Transverse colon (tissue), 4 donors: ENCODE results near the gene COX10. TPM values are rescaled to one million over a fixed set of nuclear protein-coding genes. Genes with fewer than 3 reads are reported as not detected.

ENCODE experiments used
- DNase-seq: peaks from one replicate; pipeline ENCODE4 v3.0.0-alpha.2; 2019
- H3K27ac ChIP-seq, 4 donors: fragments of 200-600 bp; sonication (generic); 2 replicates each; pipeline ENCODE4 v1.5.1; 2016 to 2018; ENCODE audit warnings: inconsistent platforms in 4 of 4
- H3K27me3 ChIP-seq: fragments of 200-600 bp; sonication (generic); 2 replicates; pipeline ENCODE4 v1.5.1; 2017; ENCODE audit warnings: inconsistent platforms
- H3K36me3 ChIP-seq, 4 donors: fragments of 200-600 bp; sonication (generic); 2 replicates each; pipeline ENCODE4 v1.5.1; 2017 to 2019; ENCODE audit warnings: inconsistent platforms in 4 of 4
- H3K4me1 ChIP-seq, 4 donors: fragments of 200-600 bp; sonication (generic); 2 replicates each; pipeline ENCODE4 v1.5.1; 2017 to 2020; ENCODE audit warnings: inconsistent platforms in 4 of 4
- H3K4me3 ChIP-seq, 4 donors: fragments of 200-600 bp; sonication (generic); 1 replicate in 1 of 4; 2 replicates in 3 of 4; pipeline versions ENCODE4 v1.5.1 to v1.6.1; 2017 to 2019; ENCODE audit warnings: inconsistent platforms in 4 of 4
- H3K9me3 ChIP-seq, 2 donors: fragments of 200-600 bp; sonication (generic); 2 replicates each; pipeline ENCODE4 v1.5.1; 2017 to 2019; ENCODE audit warnings: inconsistent platforms in 2 of 2
- EP300 ChIP-seq: sonication (generic); formaldehyde crosslinking; IDR thresholded peaks from one replicate; pipeline ENCODE4 v1.6.1; 2017; ENCODE audit warnings: antibody characterized with exemption, low read depth
- POLR2A ChIP-seq: fragments of 450-650 bp; IDR thresholded peaks from one replicate; pipeline ENCODE4 v1.6.1; 2016; ENCODE audit warnings: antibody characterized with exemption, mild to moderate bottlenecking, moderate library complexity
- POLR2AphosphoS5 ChIP-seq, 3 donors: sonication (generic); formaldehyde crosslinking; IDR thresholded peaks; one replicate each; pipeline ENCODE4 v1.6.1; 2016; ENCODE audit warnings: antibody characterized with exemption in 3 of 3
- WGBS, 2 donors: methylation state at CpG; one replicate each; pipeline ENCODE4 v1.1.5; 2018; ENCODE audit warnings: low coverage in 1 of 2; 5-methylcytosine and 5-hydroxymethylcytosine counted together
- in situ Hi-C, 4 donors: fragments of 200-750 bp; cut with MboI; loops; one replicate each; pipeline versions ENCODE4 v1.15.0 to v1.15.1; 2017; ENCODE audit warnings: low sequenced_read_pairs in 3 of 4, low pct_ligation_motif_present in 1 of 4, low pct_unique_long_range_greater_than_20kb in 1 of 4
- intact Hi-C: fragments of 100-400 bp; cut with DNase I; formaldehyde crosslinking; loops from one replicate; pipeline ENCODE4 v1.15.1; 2023; ENCODE audit warnings: low total_unique reads
- total RNA-seq, 4 donors: library from RNA; depleted of rRNA; stranded (reverse); fragments of >200 nt; gene quantifications; one replicate each; pipeline ENCODE4 v1.1.0, GENCODE V29; 2016
- TF ChIP-seq, protein P1 (sequence below), 5 experiments: fragments of 200-600 bp in 3 of 5; fragments of 450-650 bp in 2 of 5; sonication (generic) in 3 of 5; IDR thresholded peaks; 1 replicate in 2 of 5; 2 replicates in 3 of 5; pipeline ENCODE4 v1.5.1; 2016 to 2017; ENCODE audit warnings: antibody characterized with exemption in 5 of 5, inconsistent platforms in 3 of 5, mild to moderate bottlenecking in 2 of 5, moderate library complexity in 1 of 5

The COX10 gene
- total RNA-seq, 4 donors from 2014 or later = 48.9 to 61.9 (median 53.5) TPM

- in situ Hi-C loops = no loop called here
- Histone ChIP-seq H3K4me3 (no peak overlapping the region), H3K27me3 (no peaks in the 10 kb centered on the region), H3K27ac (no peak overlapping the region), H3K36me3 (no peaks in the 10 kb centered on the region), H3K4me1 (peaks cover 0 to 4% (median 2%) of the 10 kb centered on the region in 4 donors), H3K9me3 (no peaks in the 10 kb centered on the region)
- intact Hi-C loops = no loop called here
- TF ChIP-seq EP300 = no peak
- no peak for TF ChIP-seq POLR2A
- no peak for TF ChIP-seq POLR2AphosphoS5 (IDR thresholded peaks at IDR 0.05)
- TF ChIP-seq, protein P1, sequence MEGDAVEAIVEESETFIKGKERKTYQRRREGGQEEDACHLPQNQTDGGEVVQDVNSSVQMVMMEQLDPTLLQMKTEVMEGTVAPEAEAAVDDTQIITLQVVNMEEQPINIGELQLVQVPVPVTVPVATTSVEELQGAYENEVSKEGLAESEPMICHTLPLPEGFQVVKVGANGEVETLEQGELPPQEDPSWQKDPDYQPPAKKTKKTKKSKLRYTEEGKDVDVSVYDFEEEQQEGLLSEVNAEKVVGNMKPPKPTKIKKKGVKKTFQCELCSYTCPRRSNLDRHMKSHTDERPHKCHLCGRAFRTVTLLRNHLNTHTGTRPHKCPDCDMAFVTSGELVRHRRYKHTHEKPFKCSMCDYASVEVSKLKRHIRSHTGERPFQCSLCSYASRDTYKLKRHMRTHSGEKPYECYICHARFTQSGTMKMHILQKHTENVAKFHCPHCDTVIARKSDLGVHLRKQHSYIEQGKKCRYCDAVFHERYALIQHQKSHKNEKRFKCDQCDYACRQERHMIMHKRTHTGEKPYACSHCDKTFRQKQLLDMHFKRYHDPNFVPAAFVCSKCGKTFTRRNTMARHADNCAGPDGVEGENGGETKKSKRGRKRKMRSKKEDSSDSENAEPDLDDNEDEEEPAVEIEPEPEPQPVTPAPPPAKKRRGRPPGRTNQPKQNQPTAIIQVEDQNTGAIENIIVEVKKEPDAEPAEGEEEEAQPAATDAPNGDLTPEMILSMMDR (IDR thresholded peaks at IDR 0.05) = no peak
- no peak for DNase-seq
- WGBS, 2 donors = 44% methylated on average over 2 of the region's 2 CpGs; no CpG with 5 or more reads in 1 of the 2 donors
Observed at GRCh38 chr17:14150619-14151018, 81.3 kb downstream of the COX10 start.

DNA sequence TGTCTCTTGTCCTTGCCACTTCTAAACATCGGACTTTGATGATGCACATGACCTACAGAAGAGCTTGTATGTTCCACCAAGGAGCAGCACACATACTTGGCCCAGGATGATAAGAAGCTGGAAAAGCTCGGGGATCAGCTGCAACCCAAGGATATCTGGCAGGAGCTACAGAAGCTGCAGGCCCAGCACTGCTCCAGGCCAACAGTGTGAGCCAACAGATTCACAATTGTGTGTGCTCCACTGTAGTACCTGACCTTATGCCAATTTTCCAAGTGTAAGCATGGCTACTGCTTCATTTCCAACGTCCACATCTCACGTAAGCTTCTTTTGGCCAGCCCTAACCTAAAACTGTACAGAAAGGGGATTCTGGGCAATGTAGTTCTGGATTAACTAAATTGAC is 83.4 kb downstream of the COX10 start:
- WGBS, 2 donors = 65% methylated on average over 4 of the region's 4 CpGs; no CpG with 5 or more reads in 1 of the 2 donors
- peaks cover 0 to 4% (median 2%) of the 10 kb centered on the region in 4 donors for H3K4me1 ChIP-seq
- in situ Hi-C loops (no loop called here), intact Hi-C loops (no loop called here)
- no peak overlapping the region for H3K4me3 ChIP-seq
- H3K27me3 ChIP-seq = no peaks in the 10 kb centered on the region
- TF ChIP-seq, protein P1 (IDR thresholded peaks at IDR 0.05) = no peak
- no peak for TF ChIP-seq EP300
- no peak for TF ChIP-seq POLR2AphosphoS5 (IDR thresholded peaks at IDR 0.05)
- TF ChIP-seq POLR2A = no peak
- H3K27ac ChIP-seq = no peak overlapping the region
- no peaks in the 10 kb centered on the region for H3K9me3 ChIP-seq
- H3K36me3 ChIP-seq = no peaks in the 10 kb centered on the region
- no peak for DNase-seq

DNA sequence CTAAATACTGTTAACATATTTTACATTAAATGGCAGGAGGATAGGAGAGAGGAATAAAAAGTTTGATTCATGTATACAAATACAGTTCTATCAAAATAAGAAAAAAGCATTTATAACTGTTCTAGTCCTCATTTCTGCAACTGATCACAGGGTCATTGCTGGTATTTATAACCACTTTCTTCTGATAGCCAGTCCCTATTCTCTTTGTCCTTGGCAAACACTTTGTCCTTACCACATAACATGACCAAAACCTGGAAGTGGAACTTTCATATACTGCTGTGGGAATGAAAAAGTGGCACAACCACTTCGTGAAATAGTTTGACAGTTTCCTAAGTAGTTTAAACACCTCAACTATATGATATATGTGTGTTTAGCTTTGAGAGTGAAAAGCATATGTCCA is 84.1 kb downstream of the COX10 start:
- intact Hi-C loops (no loop called here), in situ Hi-C loops (no loop called here)
- Histone ChIP-seq H3K36me3 (no peaks in the 10 kb centered on the region), H3K27me3 (no peaks in the 10 kb centered on the region), H3K9me3 (no peaks in the 10 kb centered on the region), H3K4me3 (no peak overlapping the region), H3K27ac (no peak overlapping the region), H3K4me1 (peaks cover 0 to 4% (median 2%) of the 10 kb centered on the region in 4 donors)
- 79% methylated on average over 1 of the region's 1 CpG; no CpG with 5 or more reads in 1 of the 2 donors for WGBS, 2 donors
- no peak for DNase-seq
- TF ChIP-seq POLR2A (no peak), POLR2AphosphoS5 (IDR thresholded peaks at IDR 0.05) (no peak), EP300 (no peak)
- TF ChIP-seq, protein P1 (IDR thresholded peaks at IDR 0.05) = no peak

DNA sequence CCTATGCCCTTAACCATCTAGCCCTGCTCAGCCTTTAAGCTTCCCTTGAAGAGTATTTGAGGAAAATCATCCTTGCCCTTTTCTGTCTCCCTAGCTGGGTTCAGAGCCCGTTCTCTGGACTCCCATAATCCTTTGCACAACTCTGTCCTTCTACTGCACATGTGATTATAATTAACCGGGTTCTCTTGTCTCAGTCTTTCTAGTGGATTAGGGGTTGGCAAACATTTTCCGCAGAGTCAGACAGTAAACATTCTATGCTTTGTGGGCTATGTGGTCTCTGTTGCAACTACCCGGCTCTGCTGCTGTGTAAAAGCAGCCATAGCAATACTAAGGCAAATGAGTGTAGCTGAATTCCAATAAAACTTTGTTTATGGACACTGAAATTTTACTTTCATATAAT is 87.4 kb downstream of the COX10 start:
- H3K9me3 ChIP-seq = no peaks in the 10 kb centered on the region
- in situ Hi-C loops = no loop called here
- intact Hi-C loops = no loop called here
- DNase-seq = no peak
- no peak overlapping the region for H3K27ac ChIP-seq
- TF ChIP-seq EP300 (no peak), POLR2AphosphoS5 (IDR thresholded peaks at IDR 0.05) (no peak), POLR2A (no peak)
- 30 to 54% methylated on average over 4 of the region's 4 CpGs for WGBS, 2 donors
- no peak overlapping the region for H3K4me3 ChIP-seq
- no peaks in the 10 kb centered on the region for H3K27me3 ChIP-seq
- H3K36me3 ChIP-seq = peaks cover 0 to 10% (median 0%) of the 10 kb centered on the region in 4 donors
- H3K4me1 ChIP-seq = no peaks in the 10 kb centered on the region

- DNase-seq = no peak
- Histone ChIP-seq H3K4me1 (no peaks in the 10 kb centered on the region), H3K27me3 (no peaks in the 10 kb centered on the region), H3K9me3 (no peaks in the 10 kb centered on the region), H3K27ac (no peak overlapping the region), H3K4me3 (no peak overlapping the region), H3K36me3 (peaks cover 0 to 10% (median 0%) of the 10 kb centered on the region in 4 donors)
- intact Hi-C loops (no loop called here), in situ Hi-C loops (no loop called here)
- TF ChIP-seq POLR2A (no peak), EP300 (no peak), POLR2AphosphoS5 (IDR thresholded peaks at IDR 0.05) (no peak)
- TF ChIP-seq, protein P1 (IDR thresholded peaks at IDR 0.05) = no peak
- 97 to 100% methylated on average over 1 of the region's 1 CpG for WGBS, 2 donors
Observed at GRCh38 chr17:14157822-14158221, 88.5 kb downstream of the COX10 start.
